ENCODE measurements around the gene RPL39L.

RPL39L gene

DNA sequence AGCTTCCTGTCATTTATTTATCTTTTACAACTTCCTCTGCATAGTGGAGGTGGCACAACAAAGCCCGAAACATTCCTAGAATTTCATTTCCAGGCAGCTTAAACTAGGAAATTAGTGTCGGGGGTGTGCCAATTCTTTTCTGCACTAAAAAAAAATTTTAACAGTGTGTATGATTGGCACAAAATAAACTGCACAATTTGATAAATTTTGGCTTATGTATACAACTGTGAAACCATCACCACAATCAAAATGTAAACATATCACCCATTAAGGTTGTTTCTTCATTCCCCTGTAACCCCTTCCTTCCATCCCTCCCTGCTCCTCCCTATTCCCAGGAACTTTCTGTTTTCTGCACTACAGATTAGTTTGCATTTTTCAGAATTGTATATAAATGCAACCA, 54.7 kb downstream of the RPL39L start:
- Histone ChIP-seq H3K27me3 (ENCODE audit: control insufficient read depth in 5 of 5, insufficient read depth in 4 of 5, low read length in 5 of 5) (no peaks in the 10 kb centered on the region), H3K27ac (ENCODE audit: low read depth, low read length) (no peak overlapping the region), H3K36me3 (ENCODE audit: control insufficient read depth in 5 of 5, insufficient read depth in 5 of 5, low read length in 5 of 5) (no peaks in the 10 kb centered on the region), H3K9ac (ENCODE audit: low read length in 5 of 5) (no peak overlapping the region), H3K4me3 (ENCODE audit: low read depth in 1 of 5, low read length in 5 of 5) (no peak overlapping the region), H3K4me1 (ENCODE audit: control insufficient read depth in 5 of 5, insufficient read depth in 5 of 5, low read length in 5 of 5) (peaks cover 0 to 11% (median 0%) of the 10 kb centered on the region in 5 donors), H3K9me3 (ENCODE audit: control insufficient read depth in 5 of 5, low read length in 5 of 5) (peaks cover 7 to 31% (median 13%) of the 10 kb centered on the region in 5 donors)

DNA sequence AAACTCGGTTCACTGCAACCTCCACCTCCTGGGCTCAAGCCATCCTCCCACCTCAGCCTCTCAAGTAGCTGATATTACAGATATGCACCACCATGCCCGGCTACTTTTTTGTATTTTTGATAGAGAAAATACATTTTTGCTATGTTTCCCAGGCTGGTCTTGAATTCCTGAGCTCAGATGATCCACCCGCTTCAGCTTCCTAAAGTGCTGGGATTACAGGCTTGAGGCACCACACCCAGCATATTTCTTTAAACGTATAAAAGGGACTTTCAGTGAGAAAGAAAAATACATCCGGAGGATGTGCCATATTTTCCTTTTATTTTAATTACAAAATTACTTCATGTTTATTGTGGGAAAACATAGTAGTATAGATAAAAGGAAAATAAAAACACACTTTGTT, 55.2 kb downstream of the RPL39L start:
- H3K4me3 ChIP-seq (ENCODE audit: low read depth in 1 of 5, low read length in 5 of 5): no peak overlapping the region
- H3K9ac ChIP-seq (ENCODE audit: low read length in 5 of 5): no peak overlapping the region
- no peak overlapping the region for H3K27ac ChIP-seq (ENCODE audit: low read depth, low read length)
- no peaks in the 10 kb centered on the region for H3K27me3 ChIP-seq (ENCODE audit: control insufficient read depth in 5 of 5, insufficient read depth in 4 of 5, low read length in 5 of 5)
- H3K4me1 ChIP-seq (ENCODE audit: control insufficient read depth in 5 of 5, insufficient read depth in 5 of 5, low read length in 5 of 5): peaks cover 0 to 11% (median 0%) of the 10 kb centered on the region in 5 donors
- H3K36me3 ChIP-seq (ENCODE audit: control insufficient read depth in 5 of 5, insufficient read depth in 5 of 5, low read length in 5 of 5): peaks cover 0 to 2% (median 0%) of the 10 kb centered on the region in 5 donors
- H3K9me3 ChIP-seq (ENCODE audit: control insufficient read depth in 5 of 5, low read length in 5 of 5): peaks cover 7 to 28% (median 10%) of the 10 kb centered on the region in 5 donors

DNA sequence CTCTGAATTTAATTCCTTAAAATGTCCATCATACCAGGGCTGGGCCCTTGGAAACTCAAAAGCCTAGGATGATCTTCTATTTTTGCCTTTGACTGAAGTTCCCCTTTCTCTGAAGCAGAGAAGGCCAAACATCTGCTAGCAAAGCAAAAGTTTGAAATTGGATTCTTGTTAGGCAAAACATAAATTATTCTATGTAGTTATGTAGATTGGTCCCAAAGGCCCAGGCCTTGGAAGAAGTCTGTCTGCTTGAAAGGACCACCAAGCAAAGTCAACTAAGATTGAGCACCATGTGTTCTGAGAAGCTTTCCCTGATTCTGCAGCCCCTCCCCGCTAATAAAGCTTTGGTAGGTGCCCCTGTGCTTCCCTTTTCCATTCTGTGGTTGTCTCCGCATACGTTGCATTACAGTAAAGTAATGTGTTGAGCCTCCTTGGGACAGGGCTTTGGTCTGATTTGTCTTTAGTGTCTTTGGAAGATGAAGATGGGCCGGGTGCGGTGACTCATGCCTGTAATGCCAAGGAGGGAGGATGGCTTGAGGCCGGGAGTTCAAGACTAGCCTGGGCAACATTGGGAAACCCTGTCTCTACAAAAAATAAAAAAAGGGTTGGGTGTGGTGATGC, 56.4 kb downstream of the RPL39L start:
- Histone ChIP-seq H3K4me1 (ENCODE audit: control insufficient read depth in 5 of 5, insufficient read depth in 5 of 5, low read length in 5 of 5) (peaks cover 0 to 11% (median 0%) of the 10 kb centered on the region in 5 donors), H3K9ac (ENCODE audit: low read length in 5 of 5) (no peak overlapping the region), H3K27ac (ENCODE audit: low read depth, low read length) (no peak overlapping the region), H3K4me3 (ENCODE audit: low read depth in 1 of 5, low read length in 5 of 5) (no peak overlapping the region), H3K9me3 (ENCODE audit: control insufficient read depth in 5 of 5, low read length in 5 of 5) (peaks cover 0 to 17% (median 7%) of the 10 kb centered on the region in 5 donors), H3K36me3 (ENCODE audit: control insufficient read depth in 5 of 5, insufficient read depth in 5 of 5, low read length in 5 of 5) (peaks cover 0 to 3% (median 0%) of the 10 kb centered on the region in 5 donors), H3K27me3 (ENCODE audit: control insufficient read depth in 5 of 5, insufficient read depth in 4 of 5, low read length in 5 of 5) (no peaks in the 10 kb centered on the region)

DNA sequence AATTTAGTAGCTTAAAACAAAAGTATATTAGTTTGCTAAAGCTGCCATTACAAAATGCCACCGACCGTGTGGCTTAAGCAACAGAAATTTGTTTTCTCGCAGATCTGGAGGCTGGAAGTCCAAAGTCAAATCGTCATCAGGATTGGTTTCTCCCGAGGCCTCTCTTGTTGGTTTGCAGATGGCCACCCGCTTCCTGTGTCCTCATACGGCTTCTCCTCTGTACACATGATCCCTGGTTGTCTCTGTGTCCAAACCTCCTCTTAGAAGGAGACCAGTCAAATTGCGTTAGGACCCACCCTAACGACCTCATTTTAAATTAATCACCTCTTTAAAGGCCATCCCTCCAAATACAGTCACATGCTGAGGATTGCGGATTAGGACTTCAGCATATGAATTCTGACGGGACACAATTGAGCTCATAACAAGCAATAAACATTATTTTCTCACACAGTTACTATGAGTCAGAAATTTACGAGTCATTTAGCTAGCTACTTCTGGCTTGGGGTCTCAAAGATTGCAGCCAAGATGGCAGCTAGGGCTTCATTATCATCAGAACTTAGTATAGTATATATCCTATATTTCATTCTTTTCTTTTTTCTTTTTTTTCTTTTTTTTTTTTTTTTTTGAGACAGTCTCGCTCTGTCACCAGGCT, 58.4 kb downstream of the RPL39L start:
- H3K27ac ChIP-seq (ENCODE audit: low read depth, low read length): no peak overlapping the region
- H3K36me3 ChIP-seq (ENCODE audit: control insufficient read depth in 5 of 5, insufficient read depth in 5 of 5, low read length in 5 of 5): peaks cover 0 to 22% (median 13%) of the 10 kb centered on the region in 5 donors
- peaks cover 0 to 11% (median 0%) of the 10 kb centered on the region in 5 donors for H3K4me1 ChIP-seq (ENCODE audit: control insufficient read depth in 5 of 5, insufficient read depth in 5 of 5, low read length in 5 of 5)
- H3K4me3 ChIP-seq (ENCODE audit: low read depth in 1 of 5, low read length in 5 of 5): no peak overlapping the region
- H3K27me3 ChIP-seq (ENCODE audit: control insufficient read depth in 5 of 5, insufficient read depth in 4 of 5, low read length in 5 of 5): no peaks in the 10 kb centered on the region
- no peak overlapping the region for H3K9ac ChIP-seq (ENCODE audit: low read length in 5 of 5)
- H3K9me3 ChIP-seq (ENCODE audit: control insufficient read depth in 5 of 5, low read length in 5 of 5): peaks cover 0 to 7% (median 0%) of the 10 kb centered on the region in 5 donors

DNA sequence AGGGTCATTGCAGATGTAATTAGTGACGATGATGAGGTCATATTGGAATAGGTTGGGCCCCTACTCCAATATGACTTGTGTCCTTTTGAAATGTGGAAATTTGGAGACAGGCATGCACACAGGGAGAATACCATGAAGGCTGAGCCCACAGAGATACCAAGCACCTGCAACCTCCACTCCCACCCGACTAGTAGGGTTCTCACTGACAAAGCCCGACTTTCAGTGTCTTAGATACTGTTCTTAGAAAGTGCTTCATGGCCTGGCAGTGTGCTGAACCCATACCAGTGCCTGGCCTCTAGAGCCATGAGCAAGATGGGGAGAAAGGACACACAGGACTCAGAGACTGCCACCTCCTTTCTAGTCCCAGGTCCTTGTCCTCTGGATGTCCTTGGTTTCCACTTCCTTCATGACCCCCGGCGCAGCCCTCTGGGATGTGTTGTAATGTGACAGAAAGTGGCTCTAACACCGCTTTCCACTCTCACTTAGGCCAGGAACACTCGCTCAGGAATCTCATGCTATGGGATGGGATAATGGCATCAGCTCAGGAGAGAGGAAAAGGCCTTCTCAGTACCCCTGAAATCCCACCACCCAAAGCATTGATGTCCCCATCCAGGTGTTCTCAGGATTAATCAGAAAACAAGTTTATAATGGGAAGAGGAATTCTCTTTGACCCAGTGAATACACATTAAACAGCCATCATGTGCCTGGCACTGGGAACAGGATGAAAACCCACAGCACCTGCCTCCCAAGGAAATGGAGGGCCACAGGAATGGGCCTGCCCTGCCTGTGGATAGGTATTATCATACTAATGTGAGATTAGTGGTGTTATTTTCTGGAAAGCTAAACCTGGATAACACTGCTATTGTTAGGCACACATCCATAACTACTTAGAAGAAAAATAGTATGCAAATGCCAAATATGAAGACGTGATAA, 59.9 kb downstream of the RPL39L start:
- no peak overlapping the region for H3K27ac ChIP-seq (ENCODE audit: low read depth, low read length)

DNA sequence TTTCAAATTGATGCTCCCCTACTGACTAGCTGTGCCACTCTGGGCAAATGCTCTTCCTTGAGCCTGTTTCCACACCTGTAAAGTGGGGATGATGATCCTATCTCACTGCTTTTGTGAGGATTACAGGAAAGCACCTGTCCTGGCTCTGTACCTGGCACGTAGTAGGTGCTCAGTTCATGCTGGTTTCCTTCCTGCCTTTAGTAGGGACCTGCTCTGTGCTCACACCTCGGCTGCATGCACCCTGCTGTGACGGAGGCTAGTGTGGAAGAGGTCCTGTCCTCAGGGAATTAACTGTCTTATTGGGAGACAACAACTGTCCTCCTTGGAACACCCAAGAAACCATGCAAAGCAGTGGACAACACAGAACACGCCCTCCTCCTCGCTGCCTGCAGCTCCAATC, 61.8 kb downstream of the RPL39L start:
- no peaks in the 10 kb centered on the region for H3K27me3 ChIP-seq (ENCODE audit: control insufficient read depth in 5 of 5, insufficient read depth in 4 of 5, low read length in 5 of 5)
- no peaks in the 10 kb centered on the region for H3K9me3 ChIP-seq (ENCODE audit: control insufficient read depth in 5 of 5, low read length in 5 of 5)
- no peak overlapping the region for H3K9ac ChIP-seq (ENCODE audit: low read length in 5 of 5)
- H3K36me3 ChIP-seq (ENCODE audit: control insufficient read depth in 5 of 5, insufficient read depth in 5 of 5, low read length in 5 of 5): peaks cover 0 to 50% (median 23%) of the 10 kb centered on the region in 5 donors
- peaks cover 0 to 2% (median 0%) of the 10 kb centered on the region in 5 donors for H3K4me1 ChIP-seq (ENCODE audit: control insufficient read depth in 5 of 5, insufficient read depth in 5 of 5, low read length in 5 of 5)
- no peak overlapping the region for H3K4me3 ChIP-seq (ENCODE audit: low read depth in 1 of 5, low read length in 5 of 5)
- H3K27ac ChIP-seq (ENCODE audit: low read depth, low read length): no peak overlapping the region

More for the DNA sequence above, 59.9 kb downstream of the RPL39L start:
- Histone ChIP-seq H3K9me3 (ENCODE audit: control insufficient read depth in 5 of 5, low read length in 5 of 5) (no peaks in the 10 kb centered on the region), H3K27me3 (ENCODE audit: control insufficient read depth in 5 of 5, insufficient read depth in 4 of 5, low read length in 5 of 5) (no peaks in the 10 kb centered on the region), H3K9ac (ENCODE audit: low read length in 5 of 5) (no peak overlapping the region), H3K4me1 (ENCODE audit: control insufficient read depth in 5 of 5, insufficient read depth in 5 of 5, low read length in 5 of 5) (peaks cover 0 to 4% (median 0%) of the 10 kb centered on the region in 5 donors), H3K4me3 (ENCODE audit: low read depth in 1 of 5, low read length in 5 of 5) (no peak overlapping the region), H3K36me3 (ENCODE audit: control insufficient read depth in 5 of 5, insufficient read depth in 5 of 5, low read length in 5 of 5) (peaks cover 0 to 38% (median 21%) of the 10 kb centered on the region in 5 donors)

DNA sequence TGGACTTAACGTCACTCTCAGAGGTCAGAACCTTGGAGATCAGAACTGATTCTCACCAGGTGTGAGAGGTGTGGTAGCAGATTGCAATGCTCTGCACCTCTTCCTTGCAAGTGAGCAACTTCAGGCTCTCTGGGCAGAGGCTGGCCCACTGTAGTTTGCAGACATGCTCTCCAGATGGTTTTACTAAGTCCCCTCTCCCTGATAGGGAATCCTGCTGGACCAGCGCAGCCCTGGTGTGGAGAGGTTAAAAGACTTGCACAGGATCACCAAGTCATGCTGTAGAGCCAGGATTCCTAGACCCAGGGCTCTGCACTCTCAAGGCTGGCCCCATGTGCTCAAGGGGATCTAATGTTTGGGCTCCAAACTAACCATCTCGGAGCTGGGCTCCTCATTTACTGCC, 62.2 kb downstream of the RPL39L start:
- no peak overlapping the region for H3K9ac ChIP-seq (ENCODE audit: low read length in 5 of 5)
- H3K4me3 ChIP-seq (ENCODE audit: low read depth in 1 of 5, low read length in 5 of 5): no peak overlapping the region
- H3K9me3 ChIP-seq (ENCODE audit: control insufficient read depth in 5 of 5, low read length in 5 of 5): no peaks in the 10 kb centered on the region
- peaks cover 0 to 2% (median 0%) of the 10 kb centered on the region in 5 donors for H3K4me1 ChIP-seq (ENCODE audit: control insufficient read depth in 5 of 5, insufficient read depth in 5 of 5, low read length in 5 of 5)
- H3K36me3 ChIP-seq (ENCODE audit: control insufficient read depth in 5 of 5, insufficient read depth in 5 of 5, low read length in 5 of 5): peaks cover 0 to 52% (median 23%) of the 10 kb centered on the region in 5 donors
- H3K27ac ChIP-seq (ENCODE audit: low read depth, low read length): no peak overlapping the region
- no peaks in the 10 kb centered on the region for H3K27me3 ChIP-seq (ENCODE audit: control insufficient read depth in 5 of 5, insufficient read depth in 4 of 5, low read length in 5 of 5)

DNA sequence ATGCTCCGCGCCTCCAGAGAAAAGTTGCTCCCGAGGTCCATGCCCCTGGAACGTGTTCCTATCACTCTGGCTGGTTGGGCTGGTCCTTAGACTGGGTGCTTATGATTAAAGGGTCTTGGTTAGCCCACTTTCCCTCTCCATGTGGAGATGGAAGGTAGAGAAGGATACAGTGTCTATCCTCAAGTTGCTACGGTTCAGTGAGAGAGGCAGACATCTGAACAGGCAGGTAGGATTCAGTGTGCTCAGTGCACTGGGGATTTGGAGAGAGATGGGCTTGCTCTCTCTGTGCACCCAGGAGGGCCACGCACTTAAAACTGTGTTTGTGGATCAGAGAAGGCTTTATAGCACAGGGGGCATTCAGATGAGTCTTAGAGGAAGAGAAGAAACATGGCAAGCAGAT, 63.0 kb downstream of the RPL39L start:
- no peak overlapping the region for H3K27ac ChIP-seq (ENCODE audit: low read depth, low read length)
- no peaks in the 10 kb centered on the region for H3K9me3 ChIP-seq (ENCODE audit: control insufficient read depth in 5 of 5, low read length in 5 of 5)
- H3K9ac ChIP-seq (ENCODE audit: low read length in 5 of 5): no peak overlapping the region
- peaks cover 0 to 2% (median 0%) of the 10 kb centered on the region in 5 donors for H3K4me1 ChIP-seq (ENCODE audit: control insufficient read depth in 5 of 5, insufficient read depth in 5 of 5, low read length in 5 of 5)
- H3K27me3 ChIP-seq (ENCODE audit: control insufficient read depth in 5 of 5, insufficient read depth in 4 of 5, low read length in 5 of 5): no peaks in the 10 kb centered on the region
- no peak overlapping the region for H3K4me3 ChIP-seq (ENCODE audit: low read depth in 1 of 5, low read length in 5 of 5)
- peaks cover 0 to 53% (median 23%) of the 10 kb centered on the region in 5 donors for H3K36me3 ChIP-seq (ENCODE audit: control insufficient read depth in 5 of 5, insufficient read depth in 5 of 5, low read length in 5 of 5)

DNA sequence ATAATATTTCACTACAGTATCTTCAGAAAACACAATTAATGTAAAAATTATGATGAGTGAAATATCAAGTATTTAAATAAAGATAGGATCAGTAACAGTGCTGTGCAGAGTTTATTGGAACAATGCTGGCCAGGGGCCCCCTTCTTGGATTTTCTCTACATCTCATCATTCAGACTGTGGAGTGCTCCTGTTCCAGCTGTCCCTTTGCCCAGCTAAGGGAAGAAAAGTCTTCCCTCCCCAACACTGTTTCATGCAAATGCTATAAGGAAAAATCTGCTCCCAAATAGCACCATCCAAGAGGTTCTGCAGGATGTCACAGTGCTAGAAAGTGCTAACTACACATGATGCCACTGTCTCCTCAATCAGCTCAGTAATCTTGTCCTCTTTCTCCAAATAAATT, 64.5 kb downstream of the RPL39L start:
- H3K36me3 ChIP-seq (ENCODE audit: control insufficient read depth in 5 of 5, insufficient read depth in 5 of 5, low read length in 5 of 5): peaks cover 0 to 64% (median 26%) of the 10 kb centered on the region in 5 donors

More for the DNA sequence above, 64.5 kb downstream of the RPL39L start:
- Histone ChIP-seq H3K27me3 (ENCODE audit: control insufficient read depth in 5 of 5, insufficient read depth in 4 of 5, low read length in 5 of 5) (no peaks in the 10 kb centered on the region), H3K9ac (ENCODE audit: low read length in 5 of 5) (no peak overlapping the region), H3K9me3 (ENCODE audit: control insufficient read depth in 5 of 5, low read length in 5 of 5) (peaks cover 0 to 2% (median 1%) of the 10 kb centered on the region in 5 donors), H3K4me1 (ENCODE audit: control insufficient read depth in 5 of 5, insufficient read depth in 5 of 5, low read length in 5 of 5) (peaks cover 0 to 2% (median 0%) of the 10 kb centered on the region in 5 donors), H3K4me3 (ENCODE audit: low read depth in 1 of 5, low read length in 5 of 5) (no peak overlapping the region), H3K27ac (ENCODE audit: low read depth, low read length) (no peak overlapping the region)

Data from subcutaneous abdominal adipose tissue (tissue), 5 donors.